ENCODE measurements around the gene MRTFA.

GRCh38 chr22:40434106-40434505 is 202.4 kb downstream of the MRTFA start:
- no peak for TF ChIP-seq RNF2 (IDR thresholded peaks at IDR 0.05; ENCODE audit: borderline replicate concordance, low read depth)
- no peak for TF ChIP-seq EP300 (IDR thresholded peaks at IDR 0.05)
- no peak for TF ChIP-seq CTCF (IDR thresholded peaks at IDR 0.05)
- no peak for TF ChIP-seq ZFP36 (IDR thresholded peaks at IDR 0.05; ENCODE audit: borderline replicate concordance, partially characterized antibody)
- TF ChIP-seq, protein P1, sequence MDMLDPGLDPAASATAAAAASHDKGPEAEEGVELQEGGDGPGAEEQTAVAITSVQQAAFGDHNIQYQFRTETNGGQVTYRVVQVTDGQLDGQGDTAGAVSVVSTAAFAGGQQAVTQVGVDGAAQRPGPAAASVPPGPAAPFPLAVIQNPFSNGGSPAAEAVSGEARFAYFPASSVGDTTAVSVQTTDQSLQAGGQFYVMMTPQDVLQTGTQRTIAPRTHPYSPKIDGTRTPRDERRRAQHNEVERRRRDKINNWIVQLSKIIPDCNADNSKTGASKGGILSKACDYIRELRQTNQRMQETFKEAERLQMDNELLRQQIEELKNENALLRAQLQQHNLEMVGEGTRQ (IDR thresholded peaks at IDR 0.05), result no peak
- no peak for TF ChIP-seq POLR2A (IDR thresholded peaks at IDR 0.05; ENCODE audit: low read length)
- no peak for TF ChIP-seq RAD21 (conservative IDR thresholded peaks at IDR 0.05 in 1 of 2, IDR thresholded peaks at IDR 0.05 in 1 of 2)
- no peak for TF ChIP-seq REST (IDR thresholded peaks at IDR 0.05)
- TF ChIP-seq KDM1A (IDR thresholded peaks at IDR 0.05; ENCODE audit: low read depth), result no peak

Data from A549 (cell line).